SK-N-SH (cell line): ENCODE results near the gene AAMP. TPM values are rescaled to one million over a fixed set of nuclear protein-coding genes. Genes with fewer than 3 reads are reported as not detected.

Experiments
- CTCF ChIA-PET: fragments of 300-600, 350-600 bp; formaldehyde crosslinking; extraction: SDS; loops from one replicate; lab custom pipeline; 2021; lab: Yijun Ruan, JAX
- POLR2A ChIA-PET: fragments of 350-600 bp; sonication (Branson Sonifier 250); formaldehyde crosslinking; extraction: SDS; loops from one replicate; lab custom pipeline; 2020; ENCODE audit warnings: antibody characterized with exemption, inconsistent platforms; lab: Yijun Ruan, JAX
- DNase-seq: peaks from one replicate; pipeline ENCODE4 v3.0.0; 2012
- H2AFZ ChIP-seq: fragments of 200-600 bp; sonication (generic); 2 replicates; pipeline ENCODE4 v1.8.1; 2016; ENCODE audit warnings: antibody characterized with exemption, mild to moderate bottlenecking, low read depth
- H3F3A ChIP-seq: fragments of 200-600 bp; sonication (generic); replicated peaks from 2 replicates; pipeline ENCODE3; 2016; ENCODE audit warnings: antibody characterized with exemption, mild to moderate bottlenecking; ENCODE audit not compliant: insufficient read depth
- H3K27ac ChIP-seq, 2 experiments: fragments of 200-500 bp in 1 of 2; fragments of 200-600 bp in 1 of 2; sonication (Bioruptor generic) in 1 of 2; sonication (generic), shearing (Covaris generic) in 1 of 2; 2 replicates each; pipeline versions ENCODE4 v1.5.1 to v1.6.1; 2014 to 2016; ENCODE audit warnings: low read depth in 2 of 2, inconsistent platforms in 1 of 2, low read length in 1 of 2, mild to moderate bottlenecking in 1 of 2, mixed read lengths in 1 of 2
- H3K27me3 ChIP-seq: fragments of 200-600 bp; sonication (generic), shearing (Covaris generic); 2 replicates; pipeline ENCODE4 v1.6.1; 2016; ENCODE audit warnings: mixed run types; ENCODE audit not compliant: insufficient read depth
- H3K36me3 ChIP-seq, 2 experiments: fragments of 200-500 bp in 1 of 2; fragments of 200-600 bp in 1 of 2; sonication (Bioruptor generic) in 1 of 2; sonication (generic) in 1 of 2; replicated peaks in 1 of 2; 2 replicates each; pipeline versions ENCODE3 to v1.5.1; 2014 to 2016; ENCODE audit warnings: low read length in 1 of 2, mild to moderate bottlenecking in 1 of 2; ENCODE audit not compliant: insufficient read depth in 2 of 2, control insufficient read depth in 1 of 2
- H3K4me1 ChIP-seq, 2 experiments: fragments of 200-500 bp in 1 of 2; fragments of 200-600 bp in 1 of 2; sonication (Bioruptor generic) in 1 of 2; sonication (generic), shearing (Covaris generic) in 1 of 2; 2 replicates each; pipeline versions ENCODE4 v1.5.1 to v1.6.1; 2014 to 2016; ENCODE audit warnings: low read depth in 1 of 2, low read length in 1 of 2, mixed run types in 1 of 2; ENCODE audit not compliant: insufficient read depth in 2 of 2, control insufficient read depth in 1 of 2
- H3K4me2 ChIP-seq: fragments of 200-600 bp; sonication (generic), shearing (Covaris generic); 2 replicates; pipeline ENCODE4 v1.6.1; 2017; ENCODE audit warnings: mixed run types
- H3K4me3 ChIP-seq, 2 experiments: fragments of 200-500 bp in 1 of 2; fragments of 200-600 bp in 1 of 2; sonication (Bioruptor generic) in 1 of 2; sonication (generic), shearing (Covaris generic) in 1 of 2; 2 replicates each; pipeline versions ENCODE4 v1.5.1 to v1.8.1; 2014 to 2016; ENCODE audit warnings: low read depth in 2 of 2, inconsistent platforms in 1 of 2, low read length in 1 of 2, mild to moderate bottlenecking in 1 of 2, mixed read lengths in 1 of 2, moderate library complexity in 1 of 2
- H3K79me2 ChIP-seq: fragments of 200-600 bp; sonication (generic); 2 replicates; pipeline ENCODE4 v1.8.1; 2017; ENCODE audit warnings: mild to moderate bottlenecking; ENCODE audit not compliant: insufficient read depth
- H3K9ac ChIP-seq: fragments of 200-600 bp; sonication (generic); 2 replicates; pipeline ENCODE4 v1.6.1; 2017; ENCODE audit warnings: mixed run types
- H3K9me2 ChIP-seq: fragments of 200-600 bp; sonication (generic); 2 replicates; pipeline ENCODE4 v1.6.1; 2017; ENCODE audit warnings: mixed run types
- H3K9me3 ChIP-seq: fragments of 200-600 bp; sonication (generic); 2 replicates; pipeline ENCODE4 v1.6.1; 2017; ENCODE audit warnings: mixed run types, mild to moderate bottlenecking, moderate library complexity
- H4K20me1 ChIP-seq: fragments of 200-600 bp; sonication (generic); 2 replicates; pipeline ENCODE4 v1.6.1; 2017; ENCODE audit warnings: mild to moderate bottlenecking, mixed run types; ENCODE audit not compliant: insufficient read depth
- CHD2 ChIP-seq: fragments of 150-350 bp; IDR thresholded peaks from 2 replicates; pipeline ENCODE4 v1.6.1; 2018; ENCODE audit warnings: low read length; ENCODE audit not compliant: partially characterized antibody
- EZH2phosphoT487 ChIP-seq: fragments of 200-600 bp; sonication (generic); IDR thresholded peaks from 2 replicates; pipeline ENCODE4 v1.6.1; 2017; ENCODE audit warnings: low read depth, mixed run types, mild to moderate bottlenecking, antibody characterized with exemption, moderate library complexity, borderline replicate concordance
- FOXJ3 ChIP-seq: sonication (generic); formaldehyde crosslinking; IDR thresholded peaks from 2 replicates; pipeline ENCODE4 v1.5.1; 2020; ENCODE audit warnings: mild to moderate bottlenecking, missing genetic modification reagents
- GABPA ChIP-seq: IDR thresholded peaks from 2 replicates; pipeline ENCODE4 v1.4.0; 2012; ENCODE audit warnings: low read depth, mild to moderate bottlenecking
- GATA2 ChIP-seq: sonication (generic); formaldehyde crosslinking; IDR thresholded peaks from 2 replicates; pipeline ENCODE4 v1.5.0; 2020; ENCODE audit warnings: mild to moderate bottlenecking, missing genetic modification reagents
- JUND ChIP-seq: IDR thresholded peaks from 2 replicates; pipeline ENCODE4 v1.4.0; 2012
- RXRA ChIP-seq: IDR thresholded peaks from 2 replicates; pipeline ENCODE4 v1.4.0; 2012; ENCODE audit warnings: low read depth, mild to moderate bottlenecking, borderline replicate concordance
- SIN3A ChIP-seq: IDR thresholded peaks from 2 replicates; pipeline ENCODE4 v1.6.1; 2012; ENCODE audit warnings: low read depth, mild to moderate bottlenecking, low read length, moderate library complexity, borderline replicate concordance
- SMC3 ChIP-seq: IDR thresholded peaks from 2 replicates; pipeline ENCODE4 v1.6.1; 2012; ENCODE audit warnings: low read depth, low read length, improper control_type of control experiment
- TEAD4 ChIP-seq: IDR thresholded peaks from 2 replicates; pipeline ENCODE4 v1.4.0; 2012; ENCODE audit warnings: mild to moderate bottlenecking, borderline replicate concordance; ENCODE audit not compliant: insufficient read depth
- YY1 ChIP-seq: IDR thresholded peaks from 2 replicates; pipeline ENCODE4 v1.4.0; 2012; ENCODE audit warnings: low read depth, mild to moderate bottlenecking
- ZBTB33 ChIP-seq: IDR thresholded peaks from 2 replicates; pipeline ENCODE4 v1.4.0; 2012; ENCODE audit warnings: low read depth, borderline replicate concordance
- WGBS: methylation state at CpG from one replicate; pipeline ENCODE4 v1.1.6; 2017; ENCODE audit warnings: low lambda C conversion rate; 5-methylcytosine and 5-hydroxymethylcytosine counted together
- polyA plus RNA-seq, 3 experiments: library from polyadenylated mRNA; depleted of rRNA; stranded (reverse); fragments of >200 nt; gene quantifications; 2 replicates each; pipeline ENCODE4 v1.2.3, GENCODE V29; 2012
- TF ChIP-seq, protein P1 (sequence below): IDR thresholded peaks from 2 replicates; pipeline ENCODE4 v1.4.0; 2012; ENCODE audit warnings: low read depth, borderline replicate concordance

Gene AAMP
- polyA plus RNA-seq, 1 of the 3 experiments (the other 2 are of a cell fraction), result 276 TPM

DNA sequence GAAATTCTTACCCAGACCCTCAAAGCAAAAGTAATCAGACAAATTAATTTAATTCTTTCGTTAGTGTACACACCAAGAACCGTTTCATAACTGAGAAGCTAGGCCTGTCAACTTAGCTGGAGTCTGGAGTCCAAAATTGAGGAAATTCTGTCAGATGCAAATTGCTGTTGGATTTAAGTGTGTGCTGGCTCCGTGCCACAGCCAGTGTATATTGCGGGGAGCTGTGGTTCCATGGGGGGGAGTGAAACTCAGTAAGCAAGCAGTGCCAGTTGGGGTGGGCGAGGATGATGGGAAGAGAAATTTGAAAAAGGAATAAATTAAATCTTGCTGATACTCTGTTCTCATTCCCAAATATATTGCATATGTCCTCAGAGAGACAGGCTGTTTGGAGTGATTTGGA lies 48.9 kb downstream of the AAMP start:
- Histone ChIP-seq H3K9ac (no peak overlapping the region), H3K27me3 (no peaks in the 10 kb centered on the region), H3F3A (peaks cover 13% of the 10 kb centered on the region), H3K27ac (peak overlapping the region in 1 of 2 experiments; percentile 11; a peak in 1 of 4 replicates), H3K79me2 (peaks cover 95% of the 10 kb centered on the region), H4K20me1 (peaks cover 82% of the 10 kb centered on the region), H3K36me3 (peaks cover 49 to 50% of the 10 kb centered on the region in 2 experiments), H3K4me1 (peaks cover 20 to 33% of the 10 kb centered on the region in 2 experiments), H3K4me2 (peak overlapping the region; percentile 84; the same call in 1 of the 2 replicates), H2AFZ (no peak overlapping the region), H3K4me3 (no peak overlapping the region), H3K9me3 (no peaks in the 10 kb centered on the region), H3K9me2 (no peaks in the 10 kb centered on the region)
- peak; percentile 9 for DNase-seq
- CTCF ChIA-PET, result interaction anchor here (1.4 to 3.2 kb wide), 3 partner anchors 10 to 175 kb away, joined by 4 to 14 read pairs (median 5); no protein-coding TSS in a partner anchor
- POLR2A ChIA-PET, result no interaction called here
- TF ChIP-seq TEAD4 (no peak), ZBTB33 (no peak), CHD2 (no peak), RXRA (no peak), SMC3 (no peak), GABPA (no peak), FOXJ3 (CRISPR knock-in tag) (no peak), JUND (no peak), GATA2 (CRISPR knock-in tag) (no peak), YY1 (no peak), SIN3A (no peak), EZH2phosphoT487 (no peak)
- TF ChIP-seq, protein P1, sequence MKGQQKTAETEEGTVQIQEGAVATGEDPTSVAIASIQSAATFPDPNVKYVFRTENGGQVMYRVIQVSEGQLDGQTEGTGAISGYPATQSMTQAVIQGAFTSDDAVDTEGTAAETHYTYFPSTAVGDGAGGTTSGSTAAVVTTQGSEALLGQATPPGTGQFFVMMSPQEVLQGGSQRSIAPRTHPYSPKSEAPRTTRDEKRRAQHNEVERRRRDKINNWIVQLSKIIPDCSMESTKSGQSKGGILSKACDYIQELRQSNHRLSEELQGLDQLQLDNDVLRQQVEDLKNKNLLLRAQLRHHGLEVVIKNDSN, result no peak
- WGBS, result 79% methylated on average over 5 of the region's 5 CpGs

DNA sequence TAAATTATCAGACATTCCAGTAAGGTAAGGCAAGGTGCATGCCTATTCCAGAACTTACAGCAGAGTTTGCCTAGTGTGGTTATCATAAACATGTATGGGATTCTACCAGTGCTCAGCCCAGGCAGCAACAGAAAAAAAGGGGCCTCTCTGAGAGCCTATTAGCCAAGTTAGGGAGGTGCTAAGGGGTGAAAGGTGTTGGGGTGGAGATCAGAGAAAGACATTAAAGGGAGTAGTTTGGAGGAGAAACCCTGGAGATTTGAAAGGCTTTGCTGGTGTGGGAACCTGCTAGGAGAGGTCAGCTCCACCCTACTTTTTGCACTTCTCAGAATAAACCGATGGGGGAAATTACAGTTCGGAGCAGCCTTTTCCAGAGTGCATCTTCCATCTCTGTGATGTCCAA lies 50.0 kb downstream of the AAMP start:
- POLR2A ChIA-PET, result no interaction called here
- Histone ChIP-seq H3K27ac (peak overlapping the region in 1 of 2 experiments; percentile 22; a peak in 1 of 4 replicates), H3K79me2 (peaks cover 84% of the 10 kb centered on the region), H3K4me1 (peaks cover 20 to 33% of the 10 kb centered on the region in 2 experiments), H2AFZ (no peak overlapping the region), H3K36me3 (peaks cover 38 to 40% of the 10 kb centered on the region in 2 experiments), H3K4me3 (peak overlapping the region in 1 of 2 experiments; percentile 83; a peak in 2 of 4 replicates), H3K9me3 (no peaks in the 10 kb centered on the region), H4K20me1 (peaks cover 71% of the 10 kb centered on the region), H3K9ac (0 out of 2 replicates have a peak overlapping the region, but pooled peaks have one; percentile 96), H3K27me3 (no peaks in the 10 kb centered on the region), H3K4me2 (peak overlapping the region; percentile 84), H3K9me2 (no peaks in the 10 kb centered on the region), H3F3A (peaks cover 8% of the 10 kb centered on the region)
- CTCF ChIA-PET, result interaction anchor here (1.0 to 3.2 kb wide), 3 partner anchors 11 to 176 kb away, joined by 3 to 14 read pairs (median 5); no protein-coding TSS in a partner anchor
- DNase-seq, result no peak
- TF ChIP-seq FOXJ3 (CRISPR knock-in tag), result no peak
- WGBS, result 94% methylated on average over 2 of the region's 2 CpGs
